Head of caudate nucleus (tissue), 42 donors: ENCODE measurements around the gene GLOD5.
"Not testable (repeated sequence)": the region's sequence is repeated elsewhere in the genome, so short reads cannot be mapped to it uniquely, and the experiment has no call there.

Source experiments
- DNase-seq, 42 donors: peaks; one replicate each; pipeline versions ENCODE4 v3.0.0 to v3.0.0-alpha.2; 2020 to 2021; ENCODE audit warnings: mixed read lengths in 7 of 42
- intact Hi-C: fragments of 100-400 bp; cut with DNase I; formaldehyde crosslinking; loops from one replicate; pipeline ENCODE4 v1.15.0; 2022

GLOD5 gene

GRCh38 chrX:48816014-48816810 lies 54.7 kb downstream of the GLOD5 start:
- intact Hi-C loops = no loop called here
- DNase-seq = no peak

DNA sequence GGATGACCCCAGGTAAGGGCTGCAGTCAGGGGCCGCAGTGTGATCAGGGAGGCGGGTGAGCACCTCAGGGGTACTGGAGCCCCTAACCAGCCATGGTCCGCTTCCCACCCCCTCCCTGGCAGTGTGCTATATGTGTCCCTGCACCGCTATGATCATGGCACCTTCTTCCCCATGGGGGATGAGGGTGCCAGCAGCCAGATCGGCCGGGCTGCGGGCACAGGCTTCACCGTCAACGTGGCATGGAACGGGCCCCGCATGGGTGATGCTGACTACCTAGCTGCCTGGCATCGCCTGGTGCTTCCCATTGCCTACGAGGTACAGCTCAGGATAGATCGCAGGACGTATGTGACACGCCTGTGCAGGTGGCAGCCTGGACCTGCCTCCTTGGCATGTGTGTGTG lies 56.6 kb downstream of the GLOD5 start:
- intact Hi-C loops = no loop called here
- DNase-seq = no peak

DNA sequence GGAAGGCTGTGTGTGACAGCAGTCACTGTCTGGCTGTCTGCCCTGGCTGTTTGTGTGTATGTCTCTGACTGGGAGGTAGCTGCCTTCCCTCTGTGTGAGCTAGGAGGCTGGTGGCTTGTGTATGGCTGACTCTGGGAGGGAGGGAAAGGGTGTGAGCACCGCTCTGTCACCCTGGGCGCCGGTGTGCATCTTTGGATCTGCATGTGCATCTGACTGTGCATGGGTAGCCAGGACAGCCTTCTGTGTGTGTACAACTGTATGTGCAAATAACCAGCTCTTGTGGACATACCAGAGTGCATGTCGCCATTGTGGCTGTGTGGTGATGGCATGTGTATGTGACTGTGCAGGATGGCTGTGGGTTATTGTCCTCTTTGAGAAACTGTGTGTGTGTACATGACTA lies 57.3 kb downstream of the GLOD5 start:
- intact Hi-C loops = no loop called here
- peak in 1 of 42 donors; percentile 8 for DNase-seq

- intact Hi-C loops, DNase-seq: not testable (repeated sequence)
Observed at GRCh38 chrX:48819394-48819793, 57.8 kb downstream of the GLOD5 start.

DNA sequence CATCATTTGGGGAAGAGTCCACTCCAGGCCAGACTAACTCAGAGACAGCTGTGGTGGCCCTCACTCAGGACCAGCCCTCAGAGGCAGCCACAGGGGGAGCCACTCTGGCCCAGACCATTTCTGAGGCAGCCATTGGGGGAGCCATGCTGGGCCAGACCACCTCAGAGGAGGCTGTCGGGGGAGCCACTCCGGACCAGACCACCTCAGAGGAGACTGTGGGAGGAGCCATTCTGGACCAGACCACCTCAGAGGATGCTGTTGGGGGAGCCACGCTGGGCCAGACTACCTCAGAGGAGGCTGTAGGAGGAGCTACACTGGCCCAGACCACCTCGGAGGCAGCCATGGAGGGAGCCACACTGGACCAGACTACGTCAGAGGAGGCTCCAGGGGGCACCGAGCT lies 61.5 kb downstream of the GLOD5 start:
- peak in 1 of 42 donors; percentile 27 for DNase-seq
- intact Hi-C loops = no loop called here
